GM08714 (cell line): Measurements from ENCODE around the gene DNASE1.
"Not testable (repeated sequence)": the region's sequence is repeated elsewhere in the genome, so short reads cannot be mapped to it uniquely, and the experiment has no call there.

ENCODE experiments used
- H3K4me3 ChIP-seq: fragments of 200-500 bp; sonication (Bioruptor generic); 2 replicates; pipeline ENCODE4 v1.5.1; 2014; ENCODE audit warnings: mild to moderate bottlenecking, low read length, inconsistent platforms
- ZNF274 ChIP-seq: IDR thresholded peaks from 2 replicates; pipeline ENCODE4 v1.6.1; 2012; ENCODE audit warnings: mild to moderate bottlenecking, low read depth, low read length

DNASE1 gene, protein sequence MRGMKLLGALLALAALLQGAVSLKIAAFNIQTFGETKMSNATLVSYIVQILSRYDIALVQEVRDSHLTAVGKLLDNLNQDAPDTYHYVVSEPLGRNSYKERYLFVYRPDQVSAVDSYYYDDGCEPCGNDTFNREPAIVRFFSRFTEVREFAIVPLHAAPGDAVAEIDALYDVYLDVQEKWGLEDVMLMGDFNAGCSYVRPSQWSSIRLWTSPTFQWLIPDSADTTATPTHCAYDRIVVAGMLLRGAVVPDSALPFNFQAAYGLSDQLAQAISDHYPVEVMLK

DNA sequence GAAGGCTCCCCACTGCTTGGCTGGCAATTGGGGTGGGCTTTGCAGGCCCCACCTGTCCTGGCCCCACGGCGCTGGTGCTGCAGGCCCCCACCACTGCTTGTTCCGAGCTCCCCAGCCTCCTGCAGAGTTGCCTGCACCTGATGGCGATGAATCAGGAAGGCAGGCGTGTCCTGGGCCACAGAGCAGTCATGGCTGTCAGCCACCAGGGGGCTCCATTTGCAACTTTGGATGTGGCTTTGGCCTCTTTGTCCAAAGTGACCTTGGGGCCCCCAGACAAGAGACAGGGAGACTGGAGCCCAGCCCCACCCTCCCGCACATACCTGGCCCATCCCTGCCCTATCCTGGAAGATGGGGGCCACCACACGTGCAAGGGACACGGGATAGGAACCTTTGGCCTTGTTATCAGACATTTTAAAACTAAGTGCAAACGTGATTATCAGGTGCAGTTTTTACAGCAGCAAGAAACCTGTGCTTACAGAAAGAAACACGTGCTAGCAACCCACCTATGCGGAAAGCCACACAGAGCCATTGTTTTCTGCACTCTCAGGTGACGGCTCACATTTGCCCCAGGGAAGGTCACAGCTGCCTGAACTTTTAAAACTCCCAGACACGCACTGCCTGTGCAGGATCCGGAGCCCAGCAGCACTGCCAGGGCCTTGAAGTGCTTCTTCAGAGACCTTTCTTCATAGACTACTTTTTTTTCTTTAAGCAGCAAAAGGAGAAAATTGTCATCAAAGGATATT, at the start of gene DNASE1:
DNASE1 (plus strand) TSS at position 443 of the 743 bp plus-strand sequence. CDS start 683 bp downstream, outside the sequence.
- no peak within 1 kb of the TSS for H3K4me3 ChIP-seq
- TF ChIP-seq ZNF274, result no peak

DNA sequence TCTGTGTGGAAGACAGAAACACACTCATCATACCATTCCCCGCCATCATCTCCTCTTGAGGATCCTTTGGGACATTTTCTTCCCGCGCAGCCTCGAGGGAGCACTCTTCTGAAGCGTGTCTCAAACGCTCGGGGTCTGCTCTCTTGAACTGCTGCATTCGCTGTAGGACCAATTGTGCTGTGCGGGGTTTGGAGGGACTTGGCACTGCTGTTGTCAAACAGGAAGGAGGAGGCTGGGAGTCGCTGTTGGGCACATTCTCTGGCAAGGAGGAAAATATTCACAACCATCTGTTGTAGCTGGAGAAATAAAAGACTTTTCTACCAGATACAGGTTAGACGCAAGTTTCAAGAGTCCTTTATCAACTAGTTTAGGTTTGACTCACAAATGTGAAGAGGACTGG, 48.0 kb upstream of the DNASE1 start:
- no peak for TF ChIP-seq ZNF274
- no peak overlapping the region for H3K4me3 ChIP-seq

DNA sequence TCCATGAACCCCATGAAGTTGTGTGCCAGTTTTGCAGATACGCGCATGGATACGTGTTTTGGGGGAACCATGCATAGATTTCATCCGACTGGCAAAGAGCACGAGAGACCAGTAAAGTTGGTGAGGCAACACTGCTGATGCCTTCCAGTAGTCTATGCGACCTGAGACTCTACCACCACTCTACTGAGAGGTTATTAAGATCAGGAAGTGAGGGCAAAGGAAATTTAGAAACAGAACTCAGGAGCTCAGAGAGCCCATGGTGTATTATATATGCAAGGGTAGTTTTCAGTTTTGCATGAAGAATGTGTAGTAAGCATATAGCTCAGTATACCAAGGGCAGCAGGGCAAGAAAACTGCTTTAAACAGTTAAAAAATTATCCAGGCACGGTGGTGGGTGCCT, 47.3 kb upstream of the DNASE1 start:
- no peak overlapping the region for H3K4me3 ChIP-seq
- TF ChIP-seq ZNF274, result no peak

DNA sequence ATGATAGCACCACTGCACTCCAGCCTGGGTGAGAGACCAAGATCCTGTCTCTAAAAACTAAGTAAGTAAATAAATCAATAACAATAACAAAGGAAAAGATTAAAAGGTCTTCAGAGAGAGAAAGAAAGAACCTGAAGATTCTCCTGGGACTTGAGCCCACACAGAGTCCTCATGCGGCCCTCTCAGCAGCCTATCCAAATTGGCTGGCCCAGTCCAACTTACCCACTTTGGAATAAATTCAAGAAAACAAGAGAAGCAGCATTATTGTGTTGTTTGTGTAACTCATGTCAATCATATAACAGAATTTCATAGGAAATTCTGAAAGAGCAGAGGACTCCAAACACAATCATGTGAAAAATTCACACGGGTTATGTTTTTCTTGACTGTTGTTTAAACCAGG, 46.9 kb upstream of the DNASE1 start:
- TF ChIP-seq ZNF274, result no peak

DNA sequence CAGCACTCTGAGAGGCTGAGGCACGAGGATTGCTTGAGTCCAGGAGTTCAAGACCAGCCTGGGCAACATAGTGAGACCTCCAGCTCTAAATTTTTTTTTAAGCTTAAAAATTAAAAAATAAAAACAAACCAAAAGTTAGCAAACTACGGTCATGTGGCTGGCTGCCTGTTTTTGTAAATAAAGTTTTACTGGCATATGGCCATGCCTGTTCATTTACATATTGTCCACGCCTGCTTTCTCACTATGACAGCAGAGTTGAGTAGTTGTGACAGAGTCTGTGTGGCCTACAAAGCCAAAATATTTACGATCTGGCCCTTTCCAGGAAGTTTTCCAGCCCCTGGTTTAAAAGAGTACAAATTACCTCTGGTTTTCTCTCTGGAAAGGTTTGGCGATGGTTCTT, 46.4 kb upstream of the DNASE1 start:
- TF ChIP-seq ZNF274, result no peak

More for the DNA sequence above, 46.9 kb upstream of the DNASE1 start:
- H3K4me3 ChIP-seq, result no peak overlapping the region

DNA sequence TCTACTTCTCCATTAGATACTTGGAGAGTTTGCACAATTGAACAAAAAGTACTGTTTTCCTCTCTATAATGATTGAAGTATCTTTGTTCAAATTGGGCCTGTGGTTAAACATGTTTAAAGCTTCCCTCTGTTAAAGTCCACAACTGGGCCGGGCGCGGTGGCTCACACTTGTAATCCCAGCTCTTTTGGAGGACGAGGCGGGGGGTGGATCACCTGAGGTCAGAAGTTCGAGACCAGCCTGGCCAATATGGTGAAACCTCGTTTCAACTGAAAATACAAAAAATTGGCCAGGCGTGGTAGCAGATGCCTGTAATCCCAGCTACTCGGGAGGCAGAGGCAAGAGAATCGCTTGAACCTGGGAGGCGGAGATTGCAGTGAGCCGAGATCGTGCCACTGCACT, 45.5 kb upstream of the DNASE1 start:
- H3K4me3 ChIP-seq, result not testable (repeated sequence)

More for the DNA sequence above, 46.4 kb upstream of the DNASE1 start:
- no peak overlapping the region for H3K4me3 ChIP-seq

DNA sequence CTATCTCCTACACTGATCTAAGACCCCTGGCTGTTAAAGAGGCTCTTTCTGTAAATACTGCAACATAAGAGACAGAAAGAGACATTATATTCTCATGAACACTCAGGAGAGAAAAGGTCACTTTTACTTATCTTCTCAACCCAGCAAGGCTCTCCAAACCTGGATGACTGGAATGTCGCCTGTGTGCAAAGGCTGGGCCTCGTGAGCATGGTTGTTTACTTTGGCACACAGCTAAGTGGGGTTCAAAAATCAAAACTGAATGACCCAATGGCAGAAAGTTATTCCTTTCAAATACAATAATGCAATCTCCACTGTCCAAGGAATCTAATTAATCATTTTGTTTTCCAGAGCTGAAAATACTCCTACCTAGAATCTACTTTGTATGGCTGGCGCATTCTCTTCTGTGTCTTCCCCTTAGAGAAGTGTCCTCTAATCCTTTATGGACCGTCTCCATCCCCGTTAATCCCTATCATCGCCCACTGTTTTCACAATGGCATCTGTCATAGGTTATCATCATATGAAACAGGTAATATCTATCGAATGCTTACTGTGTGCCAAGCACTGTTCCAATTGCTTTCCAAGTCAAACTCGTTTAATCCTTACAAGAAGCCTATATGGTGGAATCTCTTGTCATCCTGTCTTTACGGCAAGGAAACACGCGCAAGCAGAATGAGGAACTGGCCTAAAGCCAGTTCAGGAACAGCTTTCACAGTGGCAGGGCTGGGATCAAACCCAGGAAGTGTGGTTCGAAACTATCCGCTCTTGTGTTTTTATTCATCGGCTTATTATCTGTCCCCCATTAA, 44.4 kb upstream of the DNASE1 start:
- peak overlapping the region; percentile 90 for H3K4me3 ChIP-seq
- TF ChIP-seq ZNF274, result no peak

DNA sequence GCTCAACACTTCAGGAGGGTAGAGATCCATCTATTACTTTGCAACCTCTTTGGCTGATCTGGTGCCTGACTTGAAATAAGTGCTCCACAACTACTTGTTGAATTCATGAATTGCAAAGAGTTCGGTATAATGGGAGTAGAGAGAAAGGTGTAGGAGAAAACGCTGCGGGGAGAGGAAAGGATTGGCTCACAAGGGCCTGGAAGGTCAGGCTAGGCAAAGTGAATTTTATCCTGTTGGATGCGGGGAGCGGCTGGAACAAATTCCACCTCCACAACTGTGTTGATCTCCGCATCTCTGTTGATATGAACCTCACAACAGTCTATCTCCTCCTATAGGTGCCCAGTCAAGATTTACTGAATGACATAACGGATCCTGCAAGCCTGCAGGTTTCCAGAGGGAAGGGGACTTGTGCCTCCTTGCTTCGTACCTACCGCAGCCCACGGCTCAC, 43.8 kb upstream of the DNASE1 start:
- no peak for TF ChIP-seq ZNF274
- peak overlapping the region; percentile 90 for H3K4me3 ChIP-seq

DNA sequence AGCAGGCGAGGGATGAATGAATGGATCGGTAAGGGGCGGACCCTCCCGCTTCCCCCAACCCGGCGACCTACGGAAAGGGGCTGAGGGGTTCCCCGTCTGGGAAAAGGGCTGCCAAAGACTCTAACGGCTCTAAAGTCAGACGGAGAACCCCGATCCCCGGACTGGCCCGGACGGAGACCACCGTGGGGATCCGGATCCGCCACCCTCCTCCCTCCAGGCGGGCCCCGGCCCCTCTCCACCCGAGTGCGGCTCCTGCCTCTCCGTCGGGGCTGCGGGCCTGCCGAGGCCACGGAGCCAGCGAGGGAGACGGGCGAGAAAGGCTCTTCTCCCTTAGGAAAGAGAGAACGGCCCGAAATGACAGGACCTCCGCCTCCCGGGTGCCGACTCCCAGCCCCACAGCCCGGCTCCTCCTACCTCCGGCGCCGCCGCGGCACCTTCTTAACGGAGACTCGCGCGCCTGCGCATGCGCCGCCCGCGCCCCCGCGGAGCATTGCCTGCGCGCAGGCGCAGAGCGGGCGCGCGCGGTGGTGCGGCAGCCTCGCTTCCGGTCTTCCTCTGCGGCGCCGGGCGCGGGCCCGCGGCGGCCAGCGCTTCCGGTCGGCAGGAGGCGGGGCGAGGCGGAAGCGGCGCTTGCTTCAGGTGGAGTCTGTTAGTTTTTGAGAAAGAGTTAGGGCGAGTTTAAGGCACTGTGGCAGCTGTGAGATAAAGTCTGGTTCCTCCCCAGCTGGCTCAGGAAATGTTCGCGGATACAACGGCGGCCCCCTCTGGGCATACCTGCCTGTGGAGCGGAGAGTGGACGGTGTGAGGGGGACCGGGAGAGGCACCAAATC, 43.1 kb upstream of the DNASE1 start, which contains the start of gene SLX4:
SLX4 (minus strand) TSS at position 461 of the 830 bp plus-strand sequence. CDS start 2,642 bp downstream, outside the sequence.
- H3K4me3 ChIP-seq, result peak within 1 kb of the TSS; percentile 90
- TF ChIP-seq ZNF274, result no peak

DNA sequence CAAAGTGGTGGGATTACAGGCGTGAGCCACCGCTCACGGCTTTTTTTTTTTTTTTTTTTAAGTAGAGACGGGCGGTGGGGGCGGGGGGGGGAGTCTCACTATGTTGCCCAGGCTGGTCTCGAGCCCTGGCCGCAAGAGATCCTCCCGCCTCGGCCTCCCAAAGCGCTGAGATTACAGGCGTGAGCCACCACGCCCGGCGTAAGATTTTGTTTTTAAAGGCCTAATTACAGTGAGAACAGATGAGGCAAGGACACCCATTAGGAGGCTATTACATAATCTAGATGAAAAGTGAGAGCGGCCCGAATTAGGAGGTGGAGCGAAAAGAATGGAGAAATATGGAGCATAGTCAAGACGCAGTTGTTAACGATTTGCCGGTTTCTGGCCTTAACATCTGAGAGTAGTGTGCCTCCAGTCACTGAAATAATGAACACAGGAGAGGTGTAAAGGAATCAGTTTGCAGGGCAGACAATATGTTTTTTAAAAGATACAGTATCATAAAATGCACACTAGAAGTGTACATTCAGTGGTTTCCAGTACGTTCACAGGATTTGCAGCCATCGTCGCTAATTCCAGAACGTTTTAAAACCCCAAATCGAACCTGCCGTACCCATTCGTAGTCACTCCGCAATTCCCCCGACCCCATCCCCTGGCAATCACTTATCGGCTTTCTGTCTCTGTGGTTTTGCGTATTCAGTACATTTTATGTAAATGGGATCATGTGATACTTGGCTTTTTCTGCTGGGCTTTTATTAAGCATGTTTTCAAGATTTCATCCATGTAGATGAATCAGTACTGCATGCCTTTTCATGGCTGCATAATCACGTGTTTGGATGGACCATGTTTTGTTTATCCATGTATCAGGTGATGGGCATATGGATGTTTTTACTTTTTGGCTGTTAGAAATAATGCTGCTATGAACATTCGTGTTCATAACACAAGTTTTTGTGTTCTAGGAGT, 41.7 kb upstream of the DNASE1 start:
- peak overlapping the region; percentile 89 for H3K4me3 ChIP-seq
- no peak for TF ChIP-seq ZNF274

DNA sequence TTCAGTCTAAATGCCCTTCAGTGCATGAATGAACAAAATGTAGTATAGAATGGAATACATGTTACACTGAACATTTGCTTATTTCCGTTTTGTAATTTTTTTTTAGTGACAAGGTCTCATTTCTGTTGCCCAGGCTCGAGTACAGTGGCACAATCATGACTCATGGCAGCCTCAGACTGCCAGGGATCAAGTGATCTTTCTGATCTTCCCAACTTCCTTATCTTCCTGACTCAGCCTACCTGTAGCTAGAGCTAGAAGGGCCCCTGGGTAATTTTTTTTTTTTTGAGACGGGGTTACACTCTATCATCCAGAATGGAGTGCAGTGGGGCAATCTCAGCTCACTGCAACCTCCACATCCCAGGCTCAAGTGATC, 35.7 kb upstream of the DNASE1 start:
- no peak overlapping the region for H3K4me3 ChIP-seq

DNA sequence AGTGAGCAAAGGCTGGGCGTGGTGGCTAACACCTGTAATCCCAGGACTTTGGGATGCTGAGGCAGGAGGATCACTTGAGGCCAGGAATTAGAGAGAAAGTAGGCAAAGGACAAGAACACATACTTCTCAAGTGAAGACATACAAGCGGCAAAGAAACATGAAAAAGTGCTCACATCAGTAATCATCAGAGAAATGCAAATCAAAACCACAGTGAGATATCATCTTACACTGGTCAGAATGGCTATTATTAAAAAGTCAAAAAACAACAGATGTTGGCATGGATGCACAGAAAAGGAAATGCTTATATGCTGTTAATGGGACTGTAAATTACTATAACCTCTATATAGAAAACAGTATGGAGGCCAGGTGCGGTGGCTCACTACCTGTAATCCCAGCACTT, 30.8 kb upstream of the DNASE1 start:
- TF ChIP-seq ZNF274, result no peak

More for the DNA sequence above, 35.7 kb upstream of the DNASE1 start:
- no peak for TF ChIP-seq ZNF274

DNA sequence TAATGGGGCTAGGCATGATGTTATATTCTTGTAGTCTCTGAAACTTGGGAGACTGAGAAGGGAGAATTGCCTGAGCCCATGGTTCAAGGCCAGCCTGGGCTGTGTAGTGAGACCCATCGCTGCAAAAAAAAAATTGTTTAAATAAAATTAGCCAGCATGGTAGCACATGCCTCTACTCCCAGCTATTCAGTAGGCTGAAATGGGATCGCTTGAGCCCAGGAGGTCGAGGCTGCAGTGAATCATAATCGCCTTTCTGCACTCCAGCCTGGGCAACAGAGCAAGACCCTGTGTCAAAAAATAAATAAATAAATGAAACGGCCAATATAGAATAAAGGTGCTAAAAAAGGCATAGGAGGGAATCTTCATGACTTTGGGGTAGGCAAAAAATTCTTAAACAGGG, 29.2 kb upstream of the DNASE1 start:
- TF ChIP-seq ZNF274, result no peak
- no peak overlapping the region for H3K4me3 ChIP-seq

More for the DNA sequence above, 30.8 kb upstream of the DNASE1 start:
- no peak overlapping the region for H3K4me3 ChIP-seq
